GM19455 (cell line): ENCODE data around the gene FAM181A.
A peak's percentile ranks its signal among the peaks of the same experiment; 100 is the strongest.

Experiments used
- ATAC-seq: cut with Tn5 transposase; IDR thresholded peaks from one replicate; pipeline ENCODE4 v1.9.1; 2021; ENCODE audit not compliant: unreplicated experiment

The FAM181A gene

GRCh38 chr14:93960774-93961438 is 33.8 kb downstream of the FAM181A start:
- no peak for ATAC-seq

- ATAC-seq = no peak
Measured at GRCh38 chr14:93961620-93962019, 34.5 kb downstream of the FAM181A start.

DNA sequence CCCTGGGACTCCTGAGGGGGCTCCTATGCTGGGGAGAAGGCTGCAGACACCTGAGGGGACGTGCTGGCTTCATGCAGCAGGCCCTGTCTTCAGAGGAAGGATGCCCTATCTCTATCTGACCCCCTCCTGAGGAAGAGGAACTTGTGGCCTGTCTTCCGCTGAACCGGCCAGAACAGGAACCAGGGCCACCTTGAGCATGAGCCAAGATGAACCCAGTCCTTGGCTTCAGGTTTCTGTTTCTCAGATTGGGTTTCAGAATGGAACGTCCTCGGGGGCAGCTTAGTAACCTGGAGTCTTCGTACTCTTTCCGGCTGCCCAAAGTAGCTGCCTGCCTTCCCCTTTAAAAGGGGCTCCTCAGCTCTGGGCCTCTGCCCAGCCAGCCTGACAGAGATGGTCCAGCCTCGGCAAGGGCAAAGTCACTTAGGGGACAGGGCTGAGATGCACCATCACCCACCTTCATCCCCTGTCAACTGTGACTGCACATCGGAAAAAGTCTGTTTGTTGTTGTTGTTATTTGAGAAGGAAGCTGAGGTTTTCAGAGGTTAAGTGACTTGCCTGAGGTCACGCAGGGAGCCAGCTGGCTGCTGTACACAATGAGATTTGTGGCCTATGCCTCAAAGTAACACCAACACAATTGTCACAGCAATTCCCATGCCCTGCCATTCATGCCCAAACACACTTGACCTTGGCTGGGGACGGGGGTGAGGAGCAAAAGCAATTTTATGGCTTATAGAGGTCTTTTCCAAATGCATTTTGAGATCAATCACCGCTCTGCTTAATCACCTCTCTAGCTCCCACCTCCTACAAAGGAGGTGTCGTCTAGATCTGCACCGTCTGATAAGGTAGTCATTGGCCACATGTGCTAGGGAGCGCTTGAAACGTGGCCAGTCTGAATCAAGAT is 35.8 kb downstream of the FAM181A start:
- peak; percentile 50 for ATAC-seq

DNA sequence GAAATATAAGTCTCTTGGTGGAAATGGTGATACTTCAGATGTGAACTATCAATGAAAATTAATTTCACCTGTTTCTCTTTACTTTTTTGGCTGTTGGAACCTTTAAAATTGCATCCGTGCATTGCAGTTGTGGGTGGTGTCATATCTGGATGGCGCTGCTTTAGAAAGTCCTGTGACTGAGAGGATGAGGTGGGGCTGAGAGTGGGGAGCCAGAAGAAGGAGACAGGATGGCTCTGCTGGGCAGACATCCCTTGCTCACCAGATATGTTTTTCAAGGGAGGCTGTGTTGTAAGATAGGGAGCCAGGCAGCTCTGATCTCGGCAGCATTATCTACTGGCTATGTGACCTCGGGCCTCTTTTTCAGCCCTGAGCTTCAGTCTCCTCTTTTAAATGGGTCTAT is 36.5 kb downstream of the FAM181A start:
- no peak for ATAC-seq

DNA sequence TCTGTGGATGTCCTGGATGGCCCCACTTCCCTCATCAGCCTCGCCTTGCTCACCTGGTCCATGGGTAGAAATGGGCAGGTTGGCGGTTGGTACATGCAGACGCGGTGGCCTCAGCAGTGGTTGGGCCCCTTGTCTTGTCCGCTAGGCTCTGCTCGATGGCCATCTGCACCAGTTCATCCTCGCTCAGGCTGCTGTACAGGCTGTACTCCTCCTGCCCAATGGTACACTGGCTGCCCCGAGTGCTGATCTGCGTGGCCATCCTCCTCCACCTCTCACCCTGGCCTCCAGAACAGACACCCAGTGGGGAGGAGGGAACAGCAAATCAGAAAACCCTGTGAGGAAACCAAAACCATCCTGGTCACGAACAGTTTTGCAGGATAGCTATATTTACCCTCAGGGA is 37.1 kb downstream of the FAM181A start:
- no peak for ATAC-seq

DNA sequence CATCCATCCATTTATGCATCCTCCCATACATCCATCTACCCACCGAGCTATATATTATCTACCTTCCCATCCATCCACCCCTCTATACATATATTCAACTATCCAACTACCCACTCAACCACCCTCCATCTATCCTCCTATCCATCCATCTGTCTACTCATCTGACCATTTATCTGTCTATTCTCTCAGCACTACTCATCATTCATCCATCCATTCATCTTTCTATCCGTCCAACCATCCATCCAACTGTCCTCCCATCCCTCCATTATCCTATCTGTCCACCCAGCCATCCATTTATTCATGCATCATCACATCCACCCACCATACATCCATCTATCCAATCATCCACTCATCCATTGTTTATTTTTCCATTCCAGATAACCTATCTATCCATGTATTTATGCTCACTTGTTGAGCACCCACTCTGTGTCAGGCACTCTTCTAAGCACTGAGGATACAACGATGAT is 37.7 kb downstream of the FAM181A start:
- no peak for ATAC-seq

GRCh38 chr14:93965287-93965821 is 38.2 kb downstream of the FAM181A start:
- no peak for ATAC-seq

- ATAC-seq = no peak
Measured at GRCh38 chr14:93965946-93966474, 38.9 kb downstream of the FAM181A start.

DNA sequence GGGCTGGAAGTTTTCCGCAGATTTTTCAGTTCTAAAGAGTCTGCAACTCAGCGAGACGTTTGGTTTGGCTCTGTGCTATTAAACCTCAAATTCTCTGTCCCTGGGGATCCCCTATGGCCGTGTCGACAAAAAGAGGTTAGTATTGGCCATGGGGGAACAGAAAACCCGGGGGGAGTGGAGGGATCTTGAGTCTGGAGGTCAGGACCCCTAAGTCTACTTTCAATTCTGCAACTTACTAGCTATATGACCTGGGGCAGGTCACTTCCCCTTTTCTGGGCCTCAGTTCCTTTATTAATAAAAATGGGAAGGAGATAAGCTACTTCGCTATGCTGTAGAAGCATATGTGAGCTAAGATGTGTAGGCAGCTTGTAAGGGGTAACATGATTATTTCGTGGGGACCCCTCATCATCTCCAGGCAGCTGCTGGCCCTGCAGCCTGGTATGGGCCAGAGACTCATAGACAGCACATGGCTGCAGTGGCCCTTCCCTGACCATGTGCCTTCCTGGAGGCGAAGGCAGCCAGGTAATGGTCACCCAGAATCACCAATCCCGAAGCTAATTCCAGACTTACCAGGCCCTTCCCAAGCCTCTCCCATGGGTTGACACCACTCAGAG is 40.6 kb downstream of the FAM181A start:
- peak; percentile 43 for ATAC-seq

DNA sequence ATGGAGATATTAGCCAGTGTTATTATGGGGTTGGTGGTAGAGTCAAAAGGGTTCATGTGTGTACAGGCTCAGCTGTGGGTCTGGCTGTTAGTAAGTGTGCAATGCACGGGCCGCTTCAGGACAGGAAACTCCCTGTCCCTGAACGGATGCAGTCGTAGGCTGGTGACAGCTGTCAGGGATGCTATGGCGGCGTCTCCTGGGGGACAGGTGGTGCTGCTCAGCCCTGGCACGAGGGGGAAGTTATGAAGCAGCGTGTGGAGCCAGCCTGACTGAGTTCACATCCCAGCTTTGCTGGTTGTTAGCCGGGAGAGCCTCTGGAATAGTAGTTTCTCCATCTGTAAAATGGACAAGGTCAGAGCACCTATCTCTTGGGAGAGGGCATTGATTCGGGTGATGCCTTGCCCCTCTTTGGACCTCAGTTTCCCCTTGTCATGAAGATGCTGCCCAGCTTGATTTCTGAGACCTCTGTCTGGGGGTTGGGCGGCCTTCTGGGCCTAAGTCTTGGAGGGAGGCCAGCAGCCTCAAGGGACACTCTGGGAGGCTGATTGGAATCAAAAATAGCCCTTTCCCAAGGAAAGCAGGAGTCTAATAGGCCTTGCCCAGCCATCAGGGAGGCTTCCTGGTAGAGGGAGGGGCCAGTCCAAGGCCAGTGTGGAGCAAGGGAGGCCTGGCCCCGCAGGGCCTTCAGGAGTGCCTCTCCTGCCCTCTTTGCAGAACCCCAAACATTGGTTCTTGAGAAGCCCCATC is 42.1 kb downstream of the FAM181A start:
- ATAC-seq = no peak

DNA sequence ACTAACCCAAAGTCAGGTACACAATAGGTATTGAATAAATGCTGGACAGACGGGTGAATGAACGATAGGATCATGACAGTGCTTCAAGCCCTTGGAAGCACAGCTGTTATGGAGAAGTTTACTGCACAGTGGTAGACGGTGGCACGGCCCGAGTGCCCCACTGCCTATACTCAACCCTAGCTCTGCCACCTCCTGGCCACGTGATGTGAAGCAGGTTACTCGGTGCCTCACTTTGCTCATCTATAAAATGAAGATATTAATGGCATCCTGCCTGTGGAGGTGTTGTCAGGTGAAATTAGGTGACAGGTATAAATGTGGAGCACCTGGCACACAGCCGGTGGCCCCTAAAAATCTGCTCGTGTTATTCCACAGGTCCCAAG is 43.4 kb downstream of the FAM181A start:
- ATAC-seq = peak; percentile 25

GRCh38 chr14:93970965-93971634 is 44.0 kb downstream of the FAM181A start:
- peak; percentile 46 for ATAC-seq

DNA sequence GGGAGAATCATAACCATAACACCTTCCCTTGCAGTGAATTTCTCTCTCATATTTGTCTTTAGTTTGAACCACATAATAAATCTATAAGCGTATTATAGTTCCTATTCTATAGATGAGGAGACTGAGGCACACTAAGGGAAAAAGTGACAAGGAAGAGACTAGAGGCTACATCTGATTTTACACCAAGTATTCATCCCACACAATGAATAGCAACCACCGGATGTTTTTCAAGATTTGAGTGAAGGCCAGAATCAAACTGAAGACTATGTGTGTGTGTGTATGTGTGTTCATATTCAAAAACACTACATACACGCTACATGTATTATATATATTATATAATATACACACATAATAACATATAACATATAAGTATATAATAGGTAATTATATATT is 44.5 kb downstream of the FAM181A start:
- no peak for ATAC-seq

DNA sequence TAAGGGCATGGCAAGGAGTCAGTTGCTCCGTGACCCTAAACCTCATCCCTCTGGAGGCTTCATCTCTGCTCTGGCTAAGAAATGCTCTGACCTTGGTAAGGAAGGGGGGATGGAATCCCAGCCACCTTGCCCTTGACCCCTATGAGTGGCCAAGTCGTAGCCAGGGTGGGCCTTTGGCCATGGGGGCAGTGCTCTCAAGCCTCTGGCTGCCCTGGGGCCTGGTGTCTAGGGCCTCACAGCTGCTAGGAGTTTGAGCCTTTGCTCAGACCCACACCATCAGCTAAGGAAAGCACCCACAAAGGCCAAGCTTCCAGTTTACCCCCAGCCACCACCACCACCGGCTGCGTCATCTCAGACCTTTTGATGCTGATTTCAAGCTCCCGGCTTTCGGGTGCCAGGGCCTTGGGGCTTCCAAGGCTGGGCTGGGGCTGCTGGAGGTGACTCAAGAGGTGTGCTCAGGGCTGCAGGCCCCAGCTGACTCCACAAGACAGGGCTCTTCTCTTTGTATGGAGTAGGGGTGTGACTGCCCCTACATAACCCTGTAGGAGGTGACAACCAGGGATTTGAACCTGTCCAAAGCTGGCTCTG is 45.6 kb downstream of the FAM181A start:
- ATAC-seq = no peak

DNA sequence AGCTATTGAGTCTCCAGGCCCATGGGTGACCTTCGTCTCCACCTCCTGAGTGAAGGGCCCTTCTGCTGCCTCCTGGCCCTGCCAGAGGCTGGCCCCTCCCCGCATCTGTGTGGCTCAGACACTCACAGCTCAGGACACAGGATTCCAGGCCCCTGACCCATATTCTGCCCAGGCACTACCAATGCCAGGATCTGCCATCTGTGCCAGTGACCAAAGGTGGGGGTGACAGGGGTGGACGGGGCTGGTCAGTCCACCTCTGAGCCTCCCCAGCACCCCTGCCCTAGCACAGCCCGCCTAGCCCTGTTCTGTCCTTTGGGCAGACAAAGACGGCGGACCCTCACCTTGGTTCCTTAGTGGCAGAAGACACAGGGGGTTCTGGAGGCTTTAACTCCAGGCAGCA is 46.5 kb downstream of the FAM181A start:
- no peak for ATAC-seq

- ATAC-seq = no peak
Measured at GRCh38 chr14:93974299-93974698, 47.2 kb downstream of the FAM181A start.

GRCh38 chr14:93974833-93975232 is 47.7 kb downstream of the FAM181A start:
- no peak for ATAC-seq

GRCh38 chr14:93975791-93976476 is 48.8 kb downstream of the FAM181A start:
- peak; percentile 79 for ATAC-seq

DNA sequence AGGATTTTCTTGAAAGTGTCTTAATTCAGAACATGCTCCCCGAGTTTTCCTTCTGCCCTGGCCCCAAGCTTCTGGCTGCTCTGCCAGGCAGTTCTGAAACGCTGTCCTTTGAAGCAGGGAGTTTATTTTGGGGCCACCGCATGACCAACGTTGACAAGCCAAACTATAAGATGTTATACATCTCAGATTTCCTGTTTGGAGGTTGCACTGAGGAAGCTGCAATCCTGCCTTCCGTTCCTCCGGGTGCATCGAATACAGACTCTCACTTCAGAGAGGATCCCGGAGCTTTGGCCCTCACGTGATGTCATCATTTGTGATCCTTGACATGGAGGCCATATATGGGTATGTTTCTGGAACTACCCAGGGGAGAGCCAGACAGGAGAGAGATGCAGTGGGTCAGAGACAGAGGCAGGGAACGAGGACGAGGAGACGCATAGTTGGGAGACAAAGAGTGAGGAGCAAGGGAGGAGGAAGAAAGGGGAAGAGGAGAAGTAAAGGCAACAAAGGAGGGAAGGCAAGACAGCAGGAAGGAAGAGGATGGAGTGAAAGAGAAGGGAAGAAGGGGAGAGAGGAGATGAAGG is 49.4 kb downstream of the FAM181A start, which contains the start of gene ASB2:
Gene ASB2, minus strand, starts transcription at position 94 of the 581 bp plus-strand sequence. CDS start 12,031 bp downstream, outside the sequence.
- peak; percentile 16 for ATAC-seq
